ENCODE measurements around the gene LY6G5C. TPM values are rescaled to one million over a fixed set of nuclear protein-coding genes. Genes with fewer than 3 reads are reported as not detected.

The LY6G5C gene
- total and polyA plus RNA-seq, 12 donors: 1.2 to 3.5 (median 2.0) TPM

DNA sequence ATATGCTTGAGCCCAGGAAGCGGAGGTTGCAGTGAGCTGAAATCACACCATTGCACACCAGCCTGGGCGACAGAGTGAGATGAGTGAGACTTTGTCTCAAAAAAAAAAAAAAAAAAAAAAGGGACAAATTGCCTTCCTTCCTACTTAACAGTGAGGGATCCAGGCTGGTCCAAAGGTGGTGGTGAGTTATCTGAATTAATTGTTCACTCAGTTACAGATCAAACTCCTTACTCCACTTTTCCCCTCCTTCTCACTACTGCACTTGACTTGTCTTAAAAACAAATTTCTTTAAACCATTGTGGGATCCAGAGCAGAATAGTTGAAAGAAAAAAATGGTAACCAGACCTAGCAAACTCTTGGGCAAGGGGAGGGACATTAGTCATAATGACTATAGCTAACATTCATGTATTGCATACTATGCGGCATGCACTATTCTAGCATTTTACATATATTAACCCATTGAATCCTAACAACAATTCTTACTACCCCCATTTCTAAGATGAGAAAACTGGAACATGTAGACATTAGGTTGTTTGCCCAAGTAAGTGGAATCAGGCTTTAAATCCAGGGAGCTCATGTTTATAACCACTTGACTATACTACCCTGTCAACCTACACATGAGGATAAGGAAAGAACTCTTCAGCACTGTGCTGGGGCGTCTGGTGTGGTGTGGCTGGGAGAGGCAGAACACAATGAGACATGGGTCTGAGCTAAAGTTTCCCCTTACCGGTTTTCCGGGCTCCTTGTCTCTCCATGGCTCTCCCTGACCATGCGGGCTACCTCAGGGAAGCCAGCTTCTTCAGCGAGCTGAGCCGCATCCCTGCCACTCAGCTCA is 17.5 kb downstream of the LY6G5C start:
- WGBS, 2 donors: 41 to 52% methylated on average over 9 of the region's 9 CpGs
- Histone ChIP-seq H3K4me3 (peak overlapping the region; percentile 56 to 98 (median 82)), H3K36me3 (peaks cover 0 to 44% (median 15%) of the 10 kb centered on the region in 9 donors), H3K9me3 (no peaks in the 10 kb centered on the region), H3K4me1 (peaks cover 24 to 77% (median 71%) of the 10 kb centered on the region in 9 donors), H3K27ac (peak overlapping the region; percentile 49 to 98 (median 96)), H3K27me3 (no peaks in the 10 kb centered on the region)
- no peak for ATAC-seq
- intact Hi-C loops (cut with DNase I): loop anchor here in 1 of 10 donors (10.0 kb wide), 1 partner anchor 1751 kb away; the partner anchor contains the start of genes CUTA and PHF1
- no peak for TF ChIP-seq CTCF (IDR thresholded peaks at IDR 0.05)
- DNase-seq: no peak

DNA sequence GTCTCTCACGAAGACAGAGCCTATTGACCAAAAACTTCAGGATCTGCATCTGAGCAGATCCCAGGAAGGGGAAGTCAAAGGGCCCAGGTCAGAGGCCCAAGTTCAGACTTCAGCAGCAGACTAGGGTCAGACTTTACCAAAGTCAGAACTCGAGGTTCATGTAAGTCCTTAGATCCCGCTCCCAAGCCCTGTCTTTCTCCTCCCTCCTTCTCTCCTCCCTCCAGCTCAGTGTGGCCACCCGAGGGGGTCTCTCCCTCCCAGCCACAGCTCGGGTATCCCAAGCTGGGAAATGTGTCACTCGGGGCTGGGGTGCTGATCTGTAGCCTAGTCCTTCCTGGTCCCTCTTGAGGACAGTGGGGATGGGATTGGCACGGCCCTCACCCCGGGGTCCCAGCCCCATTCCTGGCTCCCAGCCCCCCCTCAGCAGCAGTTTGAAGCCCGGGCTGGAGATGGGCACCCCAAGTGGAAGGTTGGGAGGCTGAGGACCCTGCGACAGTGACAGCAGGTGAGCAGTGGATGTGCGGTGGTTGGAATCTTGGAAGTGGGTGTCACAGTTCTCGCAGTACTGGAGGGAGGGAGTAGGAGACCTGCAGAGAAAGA is 18.6 kb downstream of the LY6G5C start:
- Histone ChIP-seq H3K27me3 (no peaks in the 10 kb centered on the region), H3K4me3 (no peak overlapping the region), H3K9me3 (no peaks in the 10 kb centered on the region), H3K36me3 (peaks cover 0 to 44% (median 4%) of the 10 kb centered on the region in 9 donors), H3K27ac (peak overlapping the region in 3 of 10 donors; percentile 31 to 94 (median 90)), H3K4me1 (peaks cover 27 to 79% (median 69%) of the 10 kb centered on the region in 9 donors)
- intact Hi-C loops (cut with DNase I): loop anchor here in 1 of 10 donors (10.0 kb wide), 1 partner anchor 1753 kb away; the partner anchor contains the start of genes CUTA and PHF1
- DNase-seq: no peak
- WGBS, 2 donors: 90 to 93% methylated on average over 12 of the region's 12 CpGs
- TF ChIP-seq CTCF (IDR thresholded peaks at IDR 0.05): no peak
- no peak for ATAC-seq

DNA sequence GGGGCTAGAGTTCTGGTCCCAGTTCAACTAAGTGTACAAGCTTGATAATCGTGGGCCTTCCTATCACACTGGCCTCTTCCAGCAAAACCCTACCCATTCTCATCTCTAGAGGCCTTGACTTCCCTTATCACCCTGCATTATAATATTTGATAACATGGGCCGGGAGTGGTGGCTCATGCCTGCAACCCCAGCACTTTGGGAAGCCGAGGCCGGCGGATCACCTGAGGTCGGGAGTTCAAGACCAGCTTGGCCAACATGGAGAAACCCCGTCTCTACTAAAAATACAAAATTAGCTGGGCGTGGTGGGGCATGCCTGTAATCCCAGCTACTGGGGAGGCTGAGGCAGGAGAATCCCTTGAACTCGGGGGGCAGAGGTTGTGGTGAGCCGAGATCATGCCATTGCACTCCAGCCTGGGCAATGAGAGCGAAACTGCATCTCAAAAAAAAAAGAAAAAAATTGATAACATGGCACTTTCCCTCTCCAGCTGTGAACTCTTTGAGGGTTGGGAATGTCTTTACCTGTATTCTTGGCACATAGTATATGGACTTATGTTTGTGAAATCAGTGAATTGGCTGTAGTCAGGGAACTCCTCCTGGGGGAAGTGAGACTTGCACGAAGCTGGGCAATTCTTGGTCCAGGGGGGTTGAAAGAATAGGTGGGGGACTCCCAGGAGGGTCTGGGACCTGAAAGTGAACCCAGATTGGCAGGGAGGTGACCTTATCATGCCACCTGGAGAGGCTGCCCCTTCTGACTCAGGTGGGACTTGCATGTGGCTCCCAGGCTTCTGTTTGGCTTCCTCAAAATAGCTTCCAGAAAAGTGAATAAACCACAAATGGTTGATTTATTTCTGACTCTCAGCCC is 19.4 kb downstream of the LY6G5C start:
- H3K4me3 ChIP-seq: peak overlapping the region in 8 of 10 donors; percentile 74 to 94 (median 87)
- no peaks in the 10 kb centered on the region for H3K9me3 ChIP-seq
- TF ChIP-seq CTCF (IDR thresholded peaks at IDR 0.05): no peak
- intact Hi-C loops (cut with DNase I): loop anchor here in 1 of 10 donors (10.0 kb wide), 1 partner anchor 1753 kb away; the partner anchor contains the start of genes CUTA and PHF1
- peak overlapping the region in 9 of 10 donors; percentile 88 to 98 (median 94) for H3K27ac ChIP-seq
- H3K4me1 ChIP-seq: peaks cover 27 to 75% (median 61%) of the 10 kb centered on the region in 9 donors
- peaks cover 0 to 46% (median 4%) of the 10 kb centered on the region in 9 donors for H3K36me3 ChIP-seq
- DNase-seq (no peak), ATAC-seq (no peak)
- 74 to 76% methylated on average over 12 of the region's 12 CpGs for WGBS, 2 donors
- no peaks in the 10 kb centered on the region for H3K27me3 ChIP-seq
